Inferior parietal cortex (tissue), 1 donor: Measurements from ENCODE around the gene APOA5.
"Not testable (repeated sequence)": the region's sequence is repeated elsewhere in the genome, so short reads cannot be mapped to it uniquely, and the experiment has no call there.

ENCODE experiments used
- DNase-seq: peaks from one replicate; pipeline ENCODE4 v3.0.0-alpha.2; 2016; ENCODE audit errors: extremely low spot score

The APOA5 gene

DNA sequence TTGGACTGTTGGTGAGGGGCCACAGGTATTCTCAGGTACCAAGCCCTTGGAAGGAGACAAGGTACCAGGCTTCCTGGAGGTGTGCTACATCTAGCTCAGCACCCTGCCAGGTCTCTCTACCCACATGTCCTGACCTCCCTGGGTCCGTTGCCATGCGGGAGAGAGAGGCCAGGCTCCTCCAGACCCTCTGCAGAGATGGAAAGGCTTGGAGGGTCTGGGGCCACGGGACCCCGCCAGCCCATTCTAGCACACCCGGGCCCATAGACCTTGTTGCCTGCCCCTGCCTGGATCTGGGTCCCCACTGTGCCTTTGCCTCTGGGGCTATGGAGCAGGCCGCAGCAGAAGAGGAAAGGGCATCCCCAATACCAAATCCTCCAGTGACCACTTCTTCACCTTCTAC, 35.8 kb upstream of the APOA5 start:
- DNase-seq = no peak

- DNase-seq = no peak
These were observed 35.2 kb upstream of the APOA5 start for GRCh38 chr11:116826751-116827431.

DNA sequence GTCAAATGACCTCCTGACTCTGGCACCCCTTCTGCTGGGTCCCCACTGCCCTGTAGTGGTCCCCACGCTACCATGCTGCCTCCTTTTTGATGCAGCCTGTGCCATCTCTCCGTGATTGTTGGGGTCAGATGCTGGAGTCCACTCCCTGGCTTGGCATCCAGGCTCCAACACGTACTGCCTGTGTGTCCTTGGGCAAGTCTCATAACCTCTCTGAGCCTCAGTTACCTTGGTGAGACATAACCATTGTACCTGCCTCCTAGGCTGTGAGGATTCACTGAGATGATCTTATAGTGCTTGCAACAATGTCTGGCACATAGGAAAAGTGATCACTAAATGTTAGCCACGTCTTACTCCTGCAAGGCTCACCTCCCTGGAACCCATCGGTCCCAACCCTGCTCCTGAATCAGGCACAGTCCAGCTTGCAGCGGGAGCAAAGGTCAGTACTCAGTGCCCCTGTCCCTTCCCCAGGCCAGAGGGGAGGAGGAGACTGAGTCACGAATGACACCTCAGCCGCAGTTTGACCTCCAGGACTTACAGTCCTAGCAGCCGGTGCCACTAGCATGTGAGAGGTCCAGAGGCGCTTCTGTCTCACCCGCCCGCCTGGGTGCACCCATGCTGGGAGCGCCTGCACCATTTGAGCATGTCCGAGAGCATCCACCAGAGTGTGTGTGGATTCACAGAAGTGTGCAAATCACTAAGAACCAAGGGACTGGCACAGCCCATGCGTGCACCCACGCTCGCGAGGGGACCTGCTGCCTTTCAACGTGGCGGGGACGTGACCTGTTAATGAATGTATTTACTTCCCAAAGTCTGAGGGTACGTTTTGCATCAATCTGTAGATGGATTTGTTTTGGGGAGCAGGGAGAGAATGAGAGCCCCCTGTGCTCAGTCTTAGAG, 34.4 kb upstream of the APOA5 start:
- no peak for DNase-seq

DNA sequence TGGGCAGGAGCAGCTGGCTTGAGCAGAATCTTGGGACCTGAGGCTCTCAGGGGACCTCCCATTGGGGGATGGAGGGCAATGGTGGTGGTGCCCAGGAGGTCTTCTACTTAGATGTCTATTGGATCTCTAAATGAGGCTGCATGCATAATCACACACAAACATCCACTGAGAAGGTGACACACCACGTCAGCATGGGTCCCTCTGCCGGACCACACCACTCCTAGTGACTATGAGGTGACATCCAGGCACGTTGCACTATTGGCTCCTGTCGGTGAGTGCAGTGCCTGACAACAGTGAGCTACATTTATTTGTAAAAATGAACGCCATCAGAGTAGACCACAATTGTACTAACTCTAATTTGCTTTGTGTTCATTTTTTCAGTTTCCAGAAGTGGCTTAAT, 33.8 kb upstream of the APOA5 start:
- DNase-seq = no peak

GRCh38 chr11:116823031-116823843, 31.6 kb upstream of the APOA5 start, which contains the start of gene APOA4:
TSS of gene APOA4 (minus strand) at chr11:116823304. CDS start at chr11:116823191, 113 bp downstream.
- DNase-seq = no peak

GRCh38 chr11:116822575-116822974, 30.9 kb upstream of the APOA5 start:
- no peak for DNase-seq

DNA sequence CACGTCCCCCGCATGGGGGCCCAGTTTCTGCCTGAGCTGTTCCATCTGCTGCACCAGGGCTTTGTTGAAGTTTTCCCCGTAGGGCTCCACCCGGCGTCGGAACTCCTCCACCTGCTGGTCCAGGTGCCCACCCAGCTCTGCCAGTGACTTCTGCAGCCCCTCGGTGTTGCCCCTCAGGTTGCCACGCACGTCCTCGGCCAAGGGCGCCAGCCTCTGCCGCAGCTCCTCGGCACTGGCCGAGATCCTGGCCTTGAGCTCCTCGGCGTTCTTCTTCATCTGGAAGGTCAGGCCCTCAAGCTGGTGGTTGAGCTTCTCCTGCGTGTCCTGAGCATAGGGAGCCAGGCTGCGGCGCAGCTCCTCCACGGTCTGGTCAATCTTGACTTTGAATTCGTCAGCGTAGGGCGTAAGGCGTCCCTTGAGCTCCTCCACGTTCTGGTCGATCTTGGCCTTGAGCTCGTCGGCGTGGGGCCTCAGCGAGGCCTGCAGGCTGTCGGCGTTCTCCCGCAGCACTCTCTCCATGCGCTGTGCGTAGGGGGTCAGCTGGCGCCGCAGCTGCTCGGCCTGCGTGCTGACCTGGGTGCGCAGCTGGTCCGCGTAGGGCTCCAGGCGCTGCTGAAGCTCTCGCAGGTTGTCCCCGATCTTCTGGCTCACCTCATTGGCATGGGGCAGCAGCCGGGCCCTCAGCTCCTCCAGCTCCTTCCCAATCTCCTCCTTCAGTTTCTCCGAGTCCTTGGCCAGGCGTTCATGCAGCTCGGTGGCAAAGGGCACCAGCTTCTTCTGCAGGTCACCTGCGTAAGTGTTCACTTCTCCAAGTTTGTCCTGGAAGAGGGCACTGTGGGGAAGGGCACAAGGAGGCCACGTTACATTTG, 29.6 kb upstream of the APOA5 start:
- DNase-seq = no peak

- no peak for DNase-seq
These were observed 27.4 kb upstream of the APOA5 start for GRCh38 chr11:116819049-116819448.

GRCh38 chr11:116814502-116814901, 22.8 kb upstream of the APOA5 start:
- no peak for DNase-seq

DNA sequence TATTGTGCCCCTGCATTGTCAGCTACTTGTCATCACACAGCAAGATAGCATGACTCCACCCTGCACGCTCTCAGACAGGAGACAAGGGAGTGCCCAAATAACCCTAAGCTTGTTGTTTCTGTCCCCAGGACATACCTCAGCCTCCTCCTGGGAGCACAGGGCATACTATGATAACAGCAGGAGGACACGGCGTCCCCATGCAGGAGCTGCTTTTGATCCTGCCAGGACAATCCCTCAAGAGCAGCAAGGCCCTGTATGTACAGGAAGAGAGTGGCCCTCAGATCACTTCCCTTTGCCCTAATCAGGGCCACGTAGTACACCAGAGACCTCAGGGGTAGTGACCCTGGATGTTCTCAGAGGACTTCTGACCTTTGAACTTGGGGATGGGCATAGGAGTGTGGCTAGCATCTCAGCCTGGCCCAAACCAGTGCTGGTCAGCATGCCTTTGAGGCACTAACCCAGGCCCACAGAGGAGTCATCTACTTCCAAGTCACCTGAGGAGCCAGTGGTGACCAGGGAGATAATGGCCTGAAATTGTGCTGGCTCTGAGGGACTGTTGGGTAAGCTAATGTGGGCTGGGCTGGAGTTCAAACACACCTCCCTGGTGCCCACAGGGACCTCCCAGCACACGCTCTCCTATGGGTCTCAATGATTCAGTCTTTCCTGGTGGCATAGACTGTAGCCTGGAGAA, 22.2 kb upstream of the APOA5 start:
- no peak for DNase-seq

- no peak for DNase-seq
These were observed 21.5 kb upstream of the APOA5 start for GRCh38 chr11:116813170-116813569.

GRCh38 chr11:116812109-116812508, 20.4 kb upstream of the APOA5 start:
- no peak for DNase-seq

GRCh38 chr11:116811194-116811593, 19.5 kb upstream of the APOA5 start:
- no peak for DNase-seq

DNA sequence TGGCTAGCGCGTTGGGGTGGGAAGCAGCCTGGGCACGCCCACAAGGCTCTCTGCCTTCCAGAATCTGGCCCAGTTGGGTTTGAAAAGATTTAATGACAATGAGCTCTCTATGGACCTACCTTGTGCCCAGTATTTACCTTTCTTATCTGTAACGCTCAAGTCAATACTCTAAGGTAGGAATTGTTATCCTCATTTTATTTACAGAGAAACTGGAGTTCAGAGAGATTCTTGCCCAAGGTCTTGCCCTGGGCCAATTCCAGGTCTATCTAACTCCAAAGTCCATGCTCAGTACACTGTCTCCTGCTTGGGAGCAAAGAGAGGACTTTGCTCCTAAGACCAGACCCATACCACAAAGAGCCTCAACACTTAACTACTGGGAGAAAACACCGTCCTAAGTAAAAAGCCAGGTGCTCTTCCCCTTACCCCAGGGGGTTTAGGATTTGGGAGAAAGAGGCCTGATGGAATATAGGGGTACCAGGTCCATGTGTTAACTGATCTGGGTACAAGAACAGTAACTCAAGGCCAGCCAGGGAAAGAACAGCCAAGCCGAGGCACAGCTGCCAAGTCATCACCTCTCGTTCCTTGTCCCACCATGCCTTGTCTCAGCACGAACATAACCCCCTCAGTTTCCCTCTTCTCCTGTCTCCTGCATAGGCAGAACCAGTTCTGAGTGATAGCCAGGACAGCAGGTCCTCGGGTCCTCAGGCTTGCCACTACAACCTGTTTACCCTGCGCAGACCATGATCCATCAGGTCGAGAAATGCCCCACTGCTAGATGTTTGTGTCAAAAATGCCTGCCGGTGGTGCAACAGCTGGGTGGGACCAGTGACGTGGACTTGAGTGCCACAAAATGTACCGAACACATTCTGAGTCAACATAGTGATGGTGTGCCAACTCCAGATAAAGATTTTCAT, 16.8 kb upstream of the APOA5 start:
- DNase-seq = no peak

- no peak for DNase-seq
These were observed 16.1 kb upstream of the APOA5 start for GRCh38 chr11:116807601-116808261.

- no peak for DNase-seq
These were observed 12.3 kb upstream of the APOA5 start for GRCh38 chr11:116804001-116804400.

DNA sequence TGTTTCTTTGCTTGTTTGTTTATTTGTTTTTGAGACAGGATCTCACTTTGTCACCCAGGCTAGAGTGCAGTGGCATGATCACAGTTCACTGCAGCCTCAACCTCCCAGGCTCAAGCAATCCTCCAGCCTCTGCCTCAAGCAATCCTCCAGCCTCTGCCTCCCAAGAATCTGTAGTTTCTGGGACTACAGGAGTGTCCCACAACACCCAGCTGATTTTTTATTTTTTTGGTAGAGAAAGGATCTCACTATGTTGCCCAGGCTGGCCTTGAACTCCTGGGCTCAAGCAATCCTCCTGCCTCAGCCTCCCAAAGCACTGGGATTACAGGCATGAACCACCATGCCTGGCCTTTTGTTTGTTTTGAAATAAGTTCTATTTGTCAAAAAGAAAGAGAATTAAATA, 10.0 kb upstream of the APOA5 start:
- not testable (repeated sequence) for DNase-seq

GRCh38 chr11:116800610-116801009, 8.9 kb upstream of the APOA5 start:
- DNase-seq = no peak

DNA sequence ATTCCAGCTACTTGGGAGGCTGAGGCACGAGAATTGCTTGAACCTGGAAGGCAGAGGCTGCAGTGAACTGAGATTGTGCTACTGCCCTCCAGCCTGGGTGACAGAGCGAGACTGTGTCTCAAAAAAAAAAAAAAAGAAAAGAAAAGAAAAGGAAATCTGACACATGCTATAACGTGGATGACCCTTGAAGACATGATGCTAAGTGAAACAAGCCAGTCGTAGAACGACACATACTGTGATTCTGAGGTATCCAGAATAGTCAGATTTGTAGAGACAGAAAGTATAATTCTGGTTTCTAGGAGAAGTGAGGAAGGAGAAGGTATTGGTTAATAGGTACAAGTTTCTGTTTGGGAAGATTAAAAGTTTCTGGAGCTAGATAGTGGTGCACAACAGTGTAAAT, 6.7 kb upstream of the APOA5 start:
- DNase-seq = no peak
